GM18505 (cell line): ENCODE measurements around the gene UBE2Q1.
"Not testable (repeated sequence)": the region's sequence is repeated elsewhere in the genome, so short reads cannot be mapped to it uniquely, and the experiment has no call there.

Experiments
- ATAC-seq: cut with Tn5 transposase; IDR thresholded peaks from one replicate; pipeline ENCODE4 v1.9.1; 2021; ENCODE audit not compliant: unreplicated experiment
- POLR2A ChIP-seq: IDR thresholded peaks from 4 replicates; pipeline ENCODE4 v1.6.1; 2011; ENCODE audit warnings: borderline replicate concordance; ENCODE audit not compliant: insufficient read depth, insufficient read length; ENCODE audit errors: extremely low read depth

The UBE2Q1 gene

DNA sequence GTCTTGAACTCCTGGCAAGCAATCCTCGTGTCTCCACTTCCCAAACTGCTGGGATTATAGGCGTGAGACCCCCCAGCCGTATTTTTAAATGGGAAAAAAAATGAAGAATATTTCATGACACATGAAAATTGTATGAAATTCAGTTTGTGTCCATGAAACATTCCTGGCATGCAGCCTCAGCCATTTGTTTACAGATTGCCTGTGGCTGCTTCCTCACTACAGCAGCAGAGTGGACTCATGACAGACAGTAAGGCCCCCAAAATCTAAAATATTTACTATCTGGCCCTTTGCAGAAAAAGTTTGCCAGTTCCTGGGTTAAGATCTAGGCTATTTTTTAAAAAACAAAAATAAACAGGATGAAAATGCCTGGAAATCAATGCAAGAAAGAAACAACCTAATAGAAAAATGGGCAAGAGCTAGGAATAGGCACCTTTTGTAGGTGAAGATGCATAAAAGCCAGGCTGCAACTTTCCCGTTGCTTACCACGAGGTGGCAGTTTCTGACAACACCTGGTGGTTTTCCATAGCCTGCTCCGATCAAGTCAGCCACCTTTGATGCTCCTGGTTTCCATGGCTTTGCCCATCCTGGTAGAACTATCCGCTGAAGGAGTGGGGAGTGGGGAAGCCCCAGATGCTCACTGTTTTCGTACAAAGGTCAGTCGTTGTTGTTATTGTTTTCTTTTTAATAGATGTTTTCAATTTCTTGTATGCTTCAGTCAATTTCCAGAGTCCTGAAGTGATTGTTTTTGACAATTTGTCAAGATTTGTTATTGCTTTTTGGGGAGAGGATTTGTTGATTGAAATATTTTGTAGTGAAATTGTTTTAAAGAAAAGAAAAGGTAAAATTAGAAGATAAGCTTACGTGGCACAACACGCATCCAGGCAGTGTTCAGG is 24.3 kb downstream of the UBE2Q1 start:
- ATAC-seq, result no peak
- no peak for TF ChIP-seq POLR2A

DNA sequence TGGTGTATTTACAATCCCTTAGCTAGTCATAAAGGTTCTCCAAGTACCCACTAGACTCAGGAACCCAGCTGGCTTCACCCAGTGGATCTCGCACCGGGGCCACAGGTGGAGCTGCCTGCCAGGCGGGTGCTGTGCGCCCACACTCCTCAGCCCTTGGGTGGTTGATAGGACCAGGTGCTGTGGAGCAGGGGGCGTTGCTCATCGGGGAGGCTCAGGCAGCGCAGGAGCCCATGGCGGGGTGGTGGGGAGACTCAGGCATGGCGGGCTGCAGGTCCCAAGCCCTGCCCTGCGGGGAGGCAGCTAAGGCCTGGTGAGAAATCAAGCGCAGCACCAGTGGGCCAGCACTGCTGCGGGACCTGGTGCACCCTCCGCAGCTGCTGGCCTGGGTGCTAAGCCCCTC is 26.5 kb downstream of the UBE2Q1 start:
- ATAC-seq, result not testable (repeated sequence)

DNA sequence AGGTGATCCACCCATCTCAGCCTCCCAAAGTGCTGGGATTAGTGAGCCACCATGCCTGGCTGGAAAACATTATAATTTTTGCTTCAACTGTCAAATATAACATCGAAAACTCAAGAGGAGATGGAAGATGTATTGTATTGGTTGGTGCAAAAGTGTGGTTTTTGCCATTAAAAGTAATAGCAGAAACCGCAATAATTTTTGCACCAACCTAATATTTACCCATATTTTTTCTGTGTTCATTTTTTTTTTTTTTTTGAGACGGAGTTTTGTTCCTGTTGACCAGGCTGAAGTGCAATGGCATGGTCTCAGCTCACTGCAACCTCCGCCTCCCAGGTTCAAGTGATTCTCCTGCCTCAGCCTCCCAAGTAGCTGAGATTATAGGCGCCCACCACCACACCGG is 29.2 kb downstream of the UBE2Q1 start:
- ATAC-seq, result no peak
- no peak for TF ChIP-seq POLR2A

DNA sequence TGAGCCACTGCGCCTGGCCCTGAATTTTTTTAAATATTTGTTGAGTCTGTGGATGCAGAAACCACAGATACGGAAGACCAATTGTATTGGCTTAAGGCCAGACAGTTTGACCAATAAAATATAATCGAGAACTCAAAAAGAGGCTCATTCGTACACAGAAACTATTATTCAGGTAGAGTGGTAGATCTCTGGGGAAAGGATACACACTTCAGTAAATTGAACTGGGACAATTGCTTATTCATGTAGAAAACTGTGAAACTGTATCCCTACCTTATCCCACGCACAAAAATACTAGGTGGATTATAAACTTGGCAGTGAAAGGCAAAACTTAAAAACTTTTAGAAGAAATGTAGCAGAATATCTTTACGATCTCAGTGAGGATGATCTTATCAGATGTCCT is 31.3 kb downstream of the UBE2Q1 start:
- TF ChIP-seq POLR2A, result no peak
- no peak for ATAC-seq

DNA sequence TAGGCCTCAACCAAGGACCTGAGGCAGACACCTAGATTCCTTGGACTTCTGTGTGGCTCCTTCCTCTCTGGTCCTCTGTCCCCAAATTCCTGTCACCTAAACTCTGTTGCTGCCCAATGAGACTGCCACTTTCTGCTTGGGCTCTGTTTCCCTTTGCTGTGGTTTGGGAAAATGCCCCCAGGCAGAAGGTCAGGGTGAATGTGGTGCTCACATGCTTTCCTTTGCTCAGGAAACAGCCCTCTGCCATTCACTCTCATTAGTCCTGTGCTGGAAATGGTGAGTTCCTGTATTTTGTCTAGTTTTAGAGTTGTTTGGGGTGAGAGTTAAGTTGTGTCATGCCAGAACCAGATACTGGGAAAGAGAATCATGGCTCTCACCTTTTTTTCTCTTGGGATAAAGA is 33.6 kb downstream of the UBE2Q1 start:
- TF ChIP-seq POLR2A, result no peak
- no peak for ATAC-seq

DNA sequence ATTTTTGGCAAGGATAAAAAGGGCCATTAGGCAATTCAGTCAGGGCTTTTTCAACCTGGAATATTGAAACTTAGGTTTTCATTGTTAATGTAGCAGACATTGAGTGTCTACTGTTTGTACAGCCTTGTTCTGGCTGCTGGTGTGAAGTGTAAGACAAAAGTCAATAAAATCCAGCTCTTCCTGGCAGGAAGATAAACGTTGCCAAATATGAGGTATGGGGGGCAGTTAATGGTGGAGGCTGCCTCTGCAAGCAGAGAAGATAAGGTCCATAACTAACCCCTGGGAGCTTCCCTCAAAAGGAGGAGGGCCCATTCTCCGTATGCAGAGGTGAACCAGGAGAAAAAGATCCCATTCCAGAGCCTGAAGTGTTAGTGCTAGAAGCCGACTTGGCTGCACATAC is 36.8 kb downstream of the UBE2Q1 start:
- ATAC-seq, result no peak
- no peak for TF ChIP-seq POLR2A

DNA sequence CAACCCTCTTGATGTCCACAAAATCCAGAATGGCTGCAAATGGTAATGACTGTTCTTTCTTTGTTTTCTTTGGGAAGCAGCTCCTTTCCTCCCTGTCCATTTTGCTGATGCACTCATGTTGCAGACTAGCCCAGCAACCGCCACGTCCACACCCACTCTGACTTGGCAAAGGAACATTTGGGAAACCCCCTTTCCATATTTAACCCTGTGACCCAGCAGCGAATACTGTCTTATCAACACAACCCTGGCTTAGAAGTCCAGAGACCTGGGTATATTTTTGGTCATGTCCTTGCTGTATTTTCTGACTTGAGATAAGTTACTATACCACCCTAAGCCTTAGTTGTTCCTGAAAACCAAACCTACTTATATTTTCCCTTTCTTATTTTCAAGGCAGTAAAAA is 38.1 kb downstream of the UBE2Q1 start:
- TF ChIP-seq POLR2A, result no peak
- no peak for ATAC-seq

DNA sequence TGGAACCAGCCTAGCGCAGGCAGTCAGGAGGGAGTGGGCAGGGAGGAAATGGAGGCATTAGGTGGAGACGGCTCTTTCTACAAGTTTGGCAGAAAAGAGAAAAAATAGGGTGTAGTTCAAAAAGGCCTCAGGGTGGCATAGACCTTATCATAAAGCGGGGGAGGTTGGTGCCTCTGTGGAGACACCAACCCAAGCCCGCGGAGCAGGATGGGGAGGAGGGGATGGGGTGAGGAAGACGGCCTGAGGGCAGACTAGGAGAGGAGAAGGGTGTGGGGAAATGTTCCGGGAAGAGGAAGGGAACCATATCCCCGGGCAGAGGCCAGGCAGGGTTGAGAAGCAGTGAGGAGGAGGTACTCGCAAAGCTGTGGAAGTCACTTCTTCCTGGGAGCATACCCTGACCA is 38.9 kb downstream of the UBE2Q1 start:
- ATAC-seq, result no peak

DNA sequence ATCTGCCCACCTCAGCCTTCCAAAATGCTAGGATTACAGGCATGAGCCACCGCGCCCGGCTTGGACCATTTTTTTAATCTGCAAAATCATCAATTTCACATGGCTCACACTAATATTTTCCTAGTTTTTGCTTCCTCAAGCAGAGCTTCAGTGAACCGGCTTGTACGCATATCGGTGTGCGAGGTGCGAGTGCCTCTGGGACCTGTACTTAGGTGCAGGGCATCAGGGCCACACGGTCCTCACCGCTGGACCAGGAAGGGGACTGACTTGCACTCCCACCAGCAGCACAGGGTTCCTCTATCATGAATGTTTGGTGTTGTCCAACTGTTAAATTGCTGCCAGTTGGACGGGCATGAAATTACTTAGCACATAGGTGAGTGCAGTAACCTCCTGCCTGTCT is 40.8 kb downstream of the UBE2Q1 start:
- ATAC-seq, result no peak
- no peak for TF ChIP-seq POLR2A

More for the DNA sequence above, 38.9 kb downstream of the UBE2Q1 start:
- TF ChIP-seq POLR2A, result no peak

DNA sequence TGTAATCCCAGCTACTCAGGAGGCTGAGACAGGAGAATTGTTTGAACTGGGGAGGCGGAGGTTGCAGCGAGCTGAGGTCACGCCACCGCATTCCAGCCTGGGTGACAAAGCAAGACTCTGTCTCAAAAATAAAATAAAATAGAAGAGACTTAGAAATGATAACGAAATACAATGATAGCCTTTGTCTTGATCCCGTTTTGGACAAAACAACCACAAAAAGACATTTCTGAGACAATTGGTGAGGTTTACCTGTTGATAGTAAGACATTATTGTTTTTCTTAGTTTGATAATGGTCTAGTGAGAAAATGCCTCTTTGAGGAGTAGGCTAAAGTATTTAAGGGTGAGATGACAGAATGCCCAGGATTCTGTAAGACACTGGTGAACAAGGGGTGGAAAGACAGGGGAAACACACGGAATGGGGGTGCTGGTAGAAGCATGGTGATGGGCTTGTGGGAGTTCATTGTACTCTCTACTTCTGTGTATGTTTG is 44.4 kb downstream of the UBE2Q1 start:
- ATAC-seq, result no peak

DNA sequence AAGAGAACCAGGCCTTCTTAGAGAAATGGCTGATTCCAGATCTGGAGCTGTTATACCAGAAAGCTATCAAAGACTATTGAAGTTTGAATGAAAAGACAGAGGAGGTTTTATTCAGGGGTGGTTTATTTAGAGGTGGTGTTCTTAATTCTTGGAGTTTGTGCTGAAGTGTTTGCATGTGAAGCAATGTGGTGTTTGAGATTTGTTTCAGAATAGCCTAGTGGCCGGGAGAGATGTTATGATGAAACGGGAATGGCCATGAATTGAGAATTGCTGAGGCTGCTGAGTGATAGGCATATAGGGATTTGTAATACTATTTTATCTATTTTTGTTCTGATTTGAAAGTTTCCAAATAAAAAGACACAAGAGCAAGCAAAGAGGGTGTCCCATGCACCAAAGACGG is 45.7 kb downstream of the UBE2Q1 start:
- no peak for ATAC-seq
- TF ChIP-seq POLR2A, result no peak

More for the DNA sequence above, 44.4 kb downstream of the UBE2Q1 start:
- no peak for TF ChIP-seq POLR2A

DNA sequence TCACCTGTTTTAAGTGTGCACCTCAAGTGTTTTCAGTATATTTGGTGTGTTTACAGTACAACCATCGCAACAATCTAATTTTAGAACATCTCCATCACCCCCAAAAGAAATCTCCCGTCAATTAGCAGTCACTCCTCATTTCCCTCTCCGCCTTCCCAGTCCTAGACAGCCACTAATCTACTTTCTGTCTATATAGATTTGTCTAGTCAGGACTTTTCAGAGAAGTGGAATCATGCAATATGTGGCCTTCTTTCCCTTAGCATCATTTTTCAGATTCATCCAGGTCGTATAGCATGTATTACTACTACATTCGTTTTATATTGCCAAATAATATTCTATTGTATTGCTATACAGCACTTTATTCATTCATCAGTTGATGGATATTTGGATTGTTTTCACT is 54.6 kb downstream of the UBE2Q1 start:
- TF ChIP-seq POLR2A, result no peak
- no peak for ATAC-seq

DNA sequence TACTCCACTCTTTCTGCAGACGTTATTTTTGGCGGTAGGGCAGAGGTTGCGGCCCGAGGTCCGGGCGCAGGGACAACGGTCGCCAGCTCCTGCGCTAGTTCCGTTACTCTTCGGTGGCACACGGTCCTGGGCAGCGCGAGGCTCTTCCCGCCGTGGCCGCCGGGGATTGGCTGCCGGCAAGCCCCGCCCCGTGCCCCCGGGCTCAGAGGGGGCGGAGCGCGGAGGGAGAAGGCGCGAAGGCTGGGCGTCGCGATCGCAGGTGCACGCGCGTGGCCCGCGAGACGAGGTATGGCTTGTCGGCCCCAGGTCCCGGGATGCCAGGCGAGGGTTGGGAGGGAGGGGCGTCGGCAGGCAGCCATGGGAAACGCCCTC is 55.7 kb downstream of the UBE2Q1 start:
- TF ChIP-seq POLR2A, result no peak
- ATAC-seq, result no peak

DNA sequence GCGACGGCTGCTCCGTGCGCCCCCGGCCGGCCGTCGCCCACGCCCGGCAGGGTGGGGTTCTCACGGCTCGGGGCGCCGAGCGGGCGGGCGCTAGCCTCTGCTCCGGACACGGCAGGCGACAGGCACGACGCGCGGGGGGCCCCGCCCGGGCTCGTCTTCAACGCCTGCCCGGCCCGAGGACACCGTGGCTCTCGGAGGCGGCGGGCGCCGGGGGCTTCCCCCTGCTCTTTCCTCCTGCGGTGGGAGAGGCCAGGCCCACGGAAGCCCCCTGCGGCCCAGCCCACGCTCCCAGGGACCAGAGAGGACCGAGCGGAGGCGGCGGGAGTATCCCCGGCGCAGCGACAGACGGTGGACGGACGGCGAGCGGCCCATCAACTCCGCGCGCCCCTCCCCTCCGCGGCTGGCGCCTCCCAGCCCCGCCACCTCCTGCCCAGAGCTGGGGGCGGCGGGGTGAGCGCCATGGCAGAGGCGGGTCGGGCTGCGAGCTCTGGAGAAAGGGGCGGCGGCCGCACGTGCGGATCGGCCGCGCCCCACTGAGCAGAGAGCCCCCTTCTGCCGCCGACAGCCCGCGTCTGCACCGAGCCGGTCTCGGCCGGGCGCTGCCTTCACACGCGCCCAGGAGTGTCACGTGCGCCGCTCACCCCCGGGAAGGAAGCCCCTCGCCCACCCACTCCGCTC is 56.3 kb downstream of the UBE2Q1 start, which contains the start of the genes SHE and TDRD10:
SHE (minus strand) TSS at position 347 of the 678 bp plus-strand sequence. CDS start 386 bp downstream, outside the sequence.
TDRD10 (plus strand) TSS at position 154 of the 678 bp plus-strand sequence. CDS start 4,685 bp downstream, outside the sequence.
- no peak for TF ChIP-seq POLR2A
- ATAC-seq, result no peak
